BLaER1 treated with 17β-estradiol and CSF1 and Interleukin-3, amounts not matched to agents 10 nM and 100 nM (cell line): ENCODE results near the gene CEP135.

Experiments used
- H3K27ac ChIP-seq, 11 experiments: shearing (Covaris generic); formaldehyde crosslinking; 2 replicates each; pipeline ENCODE4 v1.8.1; 2022
- H3K27me3 ChIP-seq, 11 experiments: shearing (Covaris generic); formaldehyde crosslinking; 2 replicates each; pipeline ENCODE4 v1.8.1; 2022
- H3K36me3 ChIP-seq, 11 experiments: shearing (Covaris generic); formaldehyde crosslinking; 2 replicates each; pipeline ENCODE4 v1.8.1; 2022
- H3K4me1 ChIP-seq, 10 experiments: shearing (Covaris generic); formaldehyde crosslinking; 2 replicates each; pipeline ENCODE4 v1.8.1; 2022
- H3K4me2 ChIP-seq, 11 experiments: shearing (Covaris generic); formaldehyde crosslinking; 2 replicates each; pipeline ENCODE4 v1.8.1; 2022
- H3K4me3 ChIP-seq, 10 experiments: shearing (Covaris generic); formaldehyde crosslinking; 2 replicates each; pipeline ENCODE4 v1.8.1; 2022
- H3K9ac ChIP-seq, 11 experiments: shearing (Covaris generic); formaldehyde crosslinking; 2 replicates each; pipeline ENCODE4 v1.8.1; 2022
- H3K9me3 ChIP-seq, 11 experiments: shearing (Covaris generic); formaldehyde crosslinking; replicated peaks in 1 of 11; 2 replicates each; pipeline ENCODE4 v1.8.1; 2022
- H4K20me1 ChIP-seq, 11 experiments: shearing (Covaris generic); formaldehyde crosslinking; 2 replicates each; pipeline ENCODE4 v1.8.1; 2022
- Cebpa-rat ChIP-seq, 11 experiments: shearing (Covaris generic); IDR thresholded peaks; 2 replicates each; pipeline ENCODE4 v1.8.1; 2022

Gene CEP135

GRCh38 chr4:56051029-56051709 is 102.4 kb downstream of the CEP135 start:
- Histone ChIP-seq H3K27me3 (no peaks in the 10 kb centered on the region), H3K9ac (no peak overlapping the region; a peak in 1 of 22 replicates), H3K4me1 (peaks cover 25 to 50% (median 35%) of the 10 kb centered on the region in 10 experiments), H3K36me3 (no peaks in the 10 kb centered on the region), H3K4me3 (peak overlapping the region in 1 of 10 experiments; percentile 95; a peak in 2 of 20 replicates), H3K27ac (peak overlapping the region in 2 of 11 experiments; percentile 88 to 89; a peak in 1 of 22 replicates), H3K9me3 (no peaks in the 10 kb centered on the region), H3K4me2 (peak overlapping the region in 10 of 11 experiments; percentile 81 to 97 (median 88); a peak in 16 of 22 replicates), H4K20me1 (no peaks in the 10 kb centered on the region)
- no peak for TF ChIP-seq Cebpa-rat (IDR thresholded peaks at IDR 0.05)

- no peak overlapping the region for H3K9ac ChIP-seq
- no peaks in the 10 kb centered on the region for H3K27me3 ChIP-seq
- H4K20me1 ChIP-seq: no peaks in the 10 kb centered on the region
- peaks cover 30 to 55% (median 40%) of the 10 kb centered on the region in 10 experiments for H3K4me1 ChIP-seq
- no peaks in the 10 kb centered on the region for H3K36me3 ChIP-seq
- TF ChIP-seq Cebpa-rat (IDR thresholded peaks at IDR 0.05): no peak
- no peaks in the 10 kb centered on the region for H3K9me3 ChIP-seq
- H3K27ac ChIP-seq: no peak overlapping the region
- H3K4me3 ChIP-seq: no peak overlapping the region
- peak overlapping the region in 3 of 11 experiments; percentile 81 to 93 (median 81); a peak in 3 of 22 replicates for H3K4me2 ChIP-seq
Observed at GRCh38 chr4:56051710-56052075, 102.9 kb downstream of the CEP135 start.

GRCh38 chr4:56052481-56052880 is 103.7 kb downstream of the CEP135 start:
- peaks cover 30 to 60% (median 42%) of the 10 kb centered on the region in 10 experiments for H3K4me1 ChIP-seq
- TF ChIP-seq Cebpa-rat (IDR thresholded peaks at IDR 0.05): no peak
- no peaks in the 10 kb centered on the region for H4K20me1 ChIP-seq
- no peak overlapping the region for H3K9ac ChIP-seq
- H3K9me3 ChIP-seq: no peaks in the 10 kb centered on the region
- H3K4me3 ChIP-seq: no peak overlapping the region
- peak overlapping the region in 7 of 11 experiments; percentile 9 to 36 (median 23); a peak in 9 of 22 replicates for H3K4me2 ChIP-seq
- H3K27me3 ChIP-seq: no peaks in the 10 kb centered on the region
- no peak overlapping the region for H3K27ac ChIP-seq
- no peaks in the 10 kb centered on the region for H3K36me3 ChIP-seq

GRCh38 chr4:56052966-56053365 is 104.2 kb downstream of the CEP135 start:
- Histone ChIP-seq H3K4me2 (peak overlapping the region in 7 of 11 experiments; percentile 9 to 36 (median 23); a peak in 9 of 22 replicates), H4K20me1 (no peaks in the 10 kb centered on the region), H3K27ac (no peak overlapping the region), H3K36me3 (no peaks in the 10 kb centered on the region), H3K9ac (no peak overlapping the region), H3K4me1 (peaks cover 30 to 58% (median 41%) of the 10 kb centered on the region in 10 experiments), H3K4me3 (no peak overlapping the region), H3K9me3 (no peaks in the 10 kb centered on the region), H3K27me3 (no peaks in the 10 kb centered on the region)
- no peak for TF ChIP-seq Cebpa-rat (IDR thresholded peaks at IDR 0.05)

GRCh38 chr4:56055027-56055977 is 106.6 kb downstream of the CEP135 start:
- 0 out of 22 replicates have a peak, but pooled peaks cover 0 to 5% (median 0%) of the 10 kb centered on the region in 11 experiments for H3K9me3 ChIP-seq
- peaks cover 0 to 19% (median 6%) of the 10 kb centered on the region in 11 experiments; a peak in 7 of 22 replicates for H3K36me3 ChIP-seq
- peaks cover 24 to 49% (median 38%) of the 10 kb centered on the region in 10 experiments for H3K4me1 ChIP-seq
- peak overlapping the region in 1 of 11 experiments; percentile 22; a peak in 1 of 22 replicates for H3K27ac ChIP-seq
- no peaks in the 10 kb centered on the region for H3K27me3 ChIP-seq
- H3K4me3 ChIP-seq: no peak overlapping the region
- H4K20me1 ChIP-seq: no peaks in the 10 kb centered on the region
- H3K4me2 ChIP-seq: peak overlapping the region; percentile 1 to 72 (median 44); a peak in 13 of 22 replicates
- H3K9ac ChIP-seq: no peak overlapping the region; a peak in 1 of 22 replicates
- no peak for TF ChIP-seq Cebpa-rat (IDR thresholded peaks at IDR 0.05)

GRCh38 chr4:56055991-56056390 is 107.2 kb downstream of the CEP135 start:
- peak overlapping the region in 10 of 11 experiments; percentile 12 to 72 (median 48); a peak in 16 of 22 replicates for H3K4me2 ChIP-seq
- H3K9ac ChIP-seq: peak overlapping the region in 4 of 11 experiments; percentile 8 to 50 (median 26); a peak in 4 of 22 replicates
- no peaks in the 10 kb centered on the region for H4K20me1 ChIP-seq
- H3K36me3 ChIP-seq: peaks cover 0 to 26% (median 9%) of the 10 kb centered on the region in 11 experiments; a peak in 9 of 22 replicates
- peak overlapping the region in 2 of 11 experiments; percentile 8 to 22; a peak in 2 of 22 replicates for H3K27ac ChIP-seq
- no peak for TF ChIP-seq Cebpa-rat (IDR thresholded peaks at IDR 0.05)
- H3K9me3 ChIP-seq: peaks cover 0 to 6% (median 0%) of the 10 kb centered on the region in 11 experiments; a peak in 1 of 22 replicates
- H3K4me1 ChIP-seq: peaks cover 21 to 43% (median 32%) of the 10 kb centered on the region in 10 experiments
- no peaks in the 10 kb centered on the region for H3K27me3 ChIP-seq
- no peak overlapping the region for H3K4me3 ChIP-seq

- Histone ChIP-seq H3K9ac (no peak overlapping the region), H3K27ac (no peak overlapping the region), H3K4me1 (peaks cover 14 to 26% (median 20%) of the 10 kb centered on the region in 10 experiments), H3K27me3 (no peaks in the 10 kb centered on the region), H3K9me3 (peaks cover 0 to 12% (median 5%) of the 10 kb centered on the region in 11 experiments; a peak in 11 of 22 replicates), H4K20me1 (no peaks in the 10 kb centered on the region), H3K36me3 (peaks cover 0 to 39% (median 10%) of the 10 kb centered on the region in 11 experiments; a peak in 11 of 22 replicates), H3K4me3 (no peak overlapping the region), H3K4me2 (no peak overlapping the region)
- no peak for TF ChIP-seq Cebpa-rat (IDR thresholded peaks at IDR 0.05)
Observed at GRCh38 chr4:56058555-56058954, 109.8 kb downstream of the CEP135 start.

- Histone ChIP-seq H3K9me3 (peaks cover 0 to 27% (median 9%) of the 10 kb centered on the region in 11 experiments; a peak in 13 of 22 replicates), H3K36me3 (peaks cover 0 to 49% (median 14%) of the 10 kb centered on the region in 11 experiments; a peak in 13 of 22 replicates), H4K20me1 (no peaks in the 10 kb centered on the region), H3K9ac (no peak overlapping the region), H3K27ac (no peak overlapping the region), H3K27me3 (no peaks in the 10 kb centered on the region), H3K4me1 (peaks cover 14 to 25% (median 19%) of the 10 kb centered on the region in 10 experiments), H3K4me2 (no peak overlapping the region), H3K4me3 (no peak overlapping the region)
- no peak for TF ChIP-seq Cebpa-rat (IDR thresholded peaks at IDR 0.05)
Observed at GRCh38 chr4:56060036-56060435, 111.3 kb downstream of the CEP135 start.
